Neural progenitor cell (in vitro differentiated cells): ENCODE measurements around the gene ZFYVE9.

Experiments
- EZH2phosphoT487 ChIP-seq: fragments of 200-600 bp; sonication (generic); IDR thresholded peaks from 2 replicates; pipeline ENCODE4 v1.6.1; 2017; ENCODE audit warnings: antibody characterized with exemption
- TF ChIP-seq, protein P1 (sequence below): fragments of 200-600 bp; sonication (generic); IDR thresholded peaks from 2 replicates; pipeline ENCODE4 v1.5.1; 2017; ENCODE audit warnings: antibody characterized with exemption, mild to moderate bottlenecking

DNA sequence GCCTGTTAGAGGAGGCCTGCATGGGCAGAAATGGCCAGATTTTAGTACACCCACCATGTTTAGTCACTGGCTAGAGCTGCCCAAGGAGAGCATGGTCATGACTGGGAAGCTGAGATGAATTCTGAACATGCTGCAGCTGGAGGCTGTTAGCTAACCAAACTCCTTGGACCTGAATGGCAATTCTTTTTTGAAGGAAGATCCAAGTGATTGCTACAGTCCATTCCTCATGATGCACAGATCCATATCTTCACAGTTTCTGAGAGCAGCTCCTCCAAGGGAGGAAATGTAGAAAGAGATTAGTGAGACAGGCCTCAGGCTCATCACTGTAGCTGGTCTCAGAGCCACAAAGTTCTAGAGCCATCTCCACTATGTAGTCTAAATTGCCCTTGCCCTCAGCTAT is 11.1 kb downstream of the ZFYVE9 start:
- TF ChIP-seq, protein P1, sequence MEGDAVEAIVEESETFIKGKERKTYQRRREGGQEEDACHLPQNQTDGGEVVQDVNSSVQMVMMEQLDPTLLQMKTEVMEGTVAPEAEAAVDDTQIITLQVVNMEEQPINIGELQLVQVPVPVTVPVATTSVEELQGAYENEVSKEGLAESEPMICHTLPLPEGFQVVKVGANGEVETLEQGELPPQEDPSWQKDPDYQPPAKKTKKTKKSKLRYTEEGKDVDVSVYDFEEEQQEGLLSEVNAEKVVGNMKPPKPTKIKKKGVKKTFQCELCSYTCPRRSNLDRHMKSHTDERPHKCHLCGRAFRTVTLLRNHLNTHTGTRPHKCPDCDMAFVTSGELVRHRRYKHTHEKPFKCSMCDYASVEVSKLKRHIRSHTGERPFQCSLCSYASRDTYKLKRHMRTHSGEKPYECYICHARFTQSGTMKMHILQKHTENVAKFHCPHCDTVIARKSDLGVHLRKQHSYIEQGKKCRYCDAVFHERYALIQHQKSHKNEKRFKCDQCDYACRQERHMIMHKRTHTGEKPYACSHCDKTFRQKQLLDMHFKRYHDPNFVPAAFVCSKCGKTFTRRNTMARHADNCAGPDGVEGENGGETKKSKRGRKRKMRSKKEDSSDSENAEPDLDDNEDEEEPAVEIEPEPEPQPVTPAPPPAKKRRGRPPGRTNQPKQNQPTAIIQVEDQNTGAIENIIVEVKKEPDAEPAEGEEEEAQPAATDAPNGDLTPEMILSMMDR = no peak
- no peak for TF ChIP-seq EZH2phosphoT487
